Muscle of leg (tissue), 11 donors: ENCODE measurements around the gene NKAIN2. TPM values are rescaled to one million over a fixed set of nuclear protein-coding genes. Genes with fewer than 3 reads are reported as not detected.
A peak's percentile ranks its signal among the peaks of the same experiment; 100 is the strongest.

Experiments used
- DNase-seq: peaks from one replicate; pipeline ENCODE4 v3.0.0; 2013
- H3K27ac ChIP-seq: one replicate; pipeline ENCODE4 v1.5.1; 2013; ENCODE audit warnings: mild to moderate bottlenecking, low read length, control low read depth
- H3K27me3 ChIP-seq: one replicate; pipeline ENCODE4 v1.6.1; 2013; ENCODE audit warnings: low read length; ENCODE audit not compliant: control insufficient read depth, insufficient read depth
- H3K36me3 ChIP-seq: one replicate; pipeline ENCODE4 v1.6.1; 2013; ENCODE audit warnings: low read length; ENCODE audit not compliant: control insufficient read depth, insufficient read depth
- H3K4me1 ChIP-seq: one replicate; pipeline ENCODE4 v1.6.1; 2013; ENCODE audit warnings: low read length; ENCODE audit not compliant: control insufficient read depth, insufficient read depth
- H3K4me3 ChIP-seq: one replicate; pipeline ENCODE4 v1.5.1; 2013; ENCODE audit warnings: low read length, control low read depth
- H3K9me3 ChIP-seq: replicated peaks from 2 replicates; pipeline ENCODE4 v1.6.1; 2013; ENCODE audit warnings: low read depth, low read length; ENCODE audit not compliant: control insufficient read depth
- WGBS: methylation state at CpG from one replicate; pipeline ENCODE4 v1.1.5; 2013; ENCODE audit warnings: missing lambda C conversion rate; ENCODE audit not compliant: insufficient coverage; 5-methylcytosine and 5-hydroxymethylcytosine counted together
- polyA plus RNA-seq, 8 donors: library from polyadenylated mRNA; unstranded; fragments of 120-200 nt; gene quantifications; one replicate each; pipeline versions ENCODE4 v1.2.1 to v1.2.3, GENCODE V29; 2013; ENCODE audit warnings: inconsistent platforms in 1 of 8, low replicate concordance in 1 of 8; ENCODE audit not compliant: insufficient read length in 8 of 8, insufficient read depth in 1 of 8
- total RNA-seq: library from RNA; stranded (reverse); fragments of 120-200 nt; gene quantifications from one replicate; pipeline ENCODE4 v1.2.4, GENCODE V29; 2013

Gene NKAIN2
- total and polyA plus RNA-seq, 9 donors = 2.5 to 10.1 (median 7.9) TPM

DNA sequence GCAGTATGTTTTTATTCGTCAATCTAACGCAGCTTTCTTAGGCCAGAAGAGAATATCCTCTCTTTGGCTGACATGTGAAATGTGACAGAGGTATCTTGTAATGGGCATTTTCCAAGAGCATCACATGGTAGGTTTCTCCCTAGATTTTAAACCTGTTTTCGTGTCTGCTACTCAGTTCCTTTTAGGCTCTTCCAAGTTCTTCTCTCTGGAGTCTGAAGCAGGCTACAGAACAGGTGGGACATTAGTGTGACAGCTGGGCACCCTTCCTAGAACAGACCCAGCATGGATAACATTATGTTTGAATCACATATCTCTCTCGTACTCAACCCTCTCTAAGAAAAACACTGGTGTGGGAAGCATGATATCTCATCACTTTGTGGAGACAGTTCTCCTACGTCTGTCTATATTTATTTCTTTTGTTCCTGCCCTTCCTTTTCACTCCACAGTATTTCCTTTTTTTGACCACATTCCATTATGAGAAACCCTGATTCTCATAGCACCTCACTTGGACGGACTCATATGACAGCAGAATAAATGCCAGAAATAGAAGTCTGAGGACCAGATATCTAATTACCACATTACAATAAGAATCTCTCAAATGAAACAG lies 263.4 kb downstream of the NKAIN2 start:
- peak; percentile 59 for DNase-seq
- H3K36me3 ChIP-seq = no peaks in the 10 kb centered on the region
- H3K27ac ChIP-seq = peak overlapping the region; percentile 67
- 14% methylated on average over 1 of the region's 6 CpGs for WGBS
- no peak overlapping the region for H3K4me3 ChIP-seq
- no peaks in the 10 kb centered on the region for H3K9me3 ChIP-seq
- peaks cover 4% of the 10 kb centered on the region for H3K4me1 ChIP-seq
- no peaks in the 10 kb centered on the region for H3K27me3 ChIP-seq

DNA sequence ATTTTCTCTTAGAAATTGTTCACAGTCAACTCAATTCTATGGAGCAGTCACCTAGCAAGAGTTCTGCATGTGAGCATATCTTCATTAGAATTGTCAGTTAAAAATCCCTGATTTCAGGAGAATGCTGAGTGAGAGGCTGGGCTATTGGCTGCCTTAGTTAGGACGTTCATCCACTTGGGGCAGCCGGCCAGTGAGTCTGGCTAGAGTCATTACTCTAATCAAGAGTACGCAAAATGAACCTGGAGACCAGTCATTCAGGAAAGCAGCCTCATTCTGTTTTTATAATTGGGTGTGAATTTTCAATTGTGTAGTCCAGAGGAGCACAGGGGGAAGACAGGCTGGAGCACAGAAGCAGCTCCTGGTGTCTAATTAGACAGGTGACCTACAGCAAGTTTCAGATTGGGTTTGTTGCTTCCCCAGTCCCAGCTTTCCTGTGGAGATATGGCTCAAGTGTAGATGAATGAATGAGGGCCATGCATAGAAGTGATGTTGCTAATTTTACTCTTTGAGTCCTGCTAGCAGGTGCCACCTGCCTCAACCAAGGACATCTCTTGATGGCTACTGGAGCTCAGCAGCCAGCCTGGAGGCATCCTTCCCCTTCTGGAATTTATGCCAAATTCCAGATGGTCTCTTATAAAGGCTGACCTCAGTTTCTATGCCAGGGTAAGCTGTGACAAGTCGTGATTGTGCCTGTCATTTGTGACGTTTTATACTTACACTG lies 265.7 kb downstream of the NKAIN2 start:
- Histone ChIP-seq H3K4me3 (no peak overlapping the region), H3K27me3 (no peaks in the 10 kb centered on the region), H3K4me1 (peaks cover 8% of the 10 kb centered on the region), H3K9me3 (no peaks in the 10 kb centered on the region), H3K27ac (peak overlapping the region; percentile 29), H3K36me3 (no peaks in the 10 kb centered on the region)
- 56% methylated on average over 3 of the region's 5 CpGs for WGBS
- DNase-seq = peak; percentile 38

DNA sequence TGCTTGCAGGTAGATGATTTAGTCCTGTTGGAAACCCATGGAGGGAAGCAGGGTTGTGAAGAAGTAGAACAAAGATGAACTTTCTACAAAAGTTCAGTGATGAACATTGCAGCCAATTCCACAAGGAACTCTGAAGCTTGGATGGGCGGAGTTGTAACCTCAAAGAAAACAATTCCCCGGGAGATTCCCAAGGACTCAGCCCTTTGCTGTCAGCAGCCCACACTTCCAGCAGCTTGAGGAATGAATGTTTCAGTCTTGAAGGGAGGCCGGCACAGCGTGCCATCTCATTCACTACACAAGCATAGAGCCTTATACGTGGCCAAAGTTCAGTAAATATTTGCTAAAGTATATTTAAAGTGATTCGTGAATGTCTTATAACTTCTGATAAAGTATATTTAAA lies 269.4 kb downstream of the NKAIN2 start:
- Histone ChIP-seq H3K36me3 (no peaks in the 10 kb centered on the region), H3K27me3 (no peaks in the 10 kb centered on the region), H3K9me3 (no peaks in the 10 kb centered on the region), H3K4me1 (peaks cover 13% of the 10 kb centered on the region), H3K4me3 (no peak overlapping the region), H3K27ac (no peak overlapping the region)
- WGBS = 40% methylated on average over 2 of the region's 6 CpGs
- DNase-seq = no peak

- H3K27me3 ChIP-seq = no peaks in the 10 kb centered on the region
- H3K4me3 ChIP-seq = no peak overlapping the region
- H3K9me3 ChIP-seq = no peaks in the 10 kb centered on the region
- no peaks in the 10 kb centered on the region for H3K36me3 ChIP-seq
- no CpG with 5 or more reads among the region's 6 CpGs for WGBS
- peak overlapping the region; percentile 45 for H3K27ac ChIP-seq
- H3K4me1 ChIP-seq = peaks cover 13% of the 10 kb centered on the region
- no peak for DNase-seq
Observed at GRCh38 chr6:124073820-124074587, 270.3 kb downstream of the NKAIN2 start.

DNA sequence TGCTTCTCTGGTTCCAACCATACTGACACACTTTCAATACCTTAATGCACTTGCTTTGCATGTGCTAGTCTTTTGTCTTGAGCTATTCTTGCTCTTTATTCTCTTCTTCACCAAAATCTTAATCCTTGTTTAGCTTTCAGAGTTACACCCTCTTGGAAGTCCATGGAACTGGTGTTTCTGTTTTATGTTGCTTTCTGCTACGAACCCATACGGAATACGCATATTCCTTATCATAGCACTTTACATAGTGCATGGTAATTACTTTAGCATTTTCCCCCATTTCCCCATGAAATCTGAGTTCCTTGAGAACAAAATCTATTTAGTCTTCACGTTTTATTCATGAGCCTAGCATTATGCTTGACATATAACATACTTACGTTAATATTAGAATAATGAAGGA lies 270.9 kb downstream of the NKAIN2 start:
- no CpG with 5 or more reads among the region's 5 CpGs for WGBS
- H3K27ac ChIP-seq = no peak overlapping the region
- H3K27me3 ChIP-seq = no peaks in the 10 kb centered on the region
- peaks cover 9% of the 10 kb centered on the region for H3K4me1 ChIP-seq
- no peaks in the 10 kb centered on the region for H3K9me3 ChIP-seq
- no peak overlapping the region for H3K4me3 ChIP-seq
- no peak for DNase-seq
- no peaks in the 10 kb centered on the region for H3K36me3 ChIP-seq

GRCh38 chr6:124076336-124077048 lies 272.8 kb downstream of the NKAIN2 start:
- peaks cover 9% of the 10 kb centered on the region for H3K4me1 ChIP-seq
- 0% methylated on average over 2 of the region's 5 CpGs for WGBS

GRCh38 chr6:124078169-124078568 lies 274.5 kb downstream of the NKAIN2 start:
- DNase-seq = no peak
- no peak overlapping the region for H3K4me3 ChIP-seq
- H3K9me3 ChIP-seq = no peaks in the 10 kb centered on the region
- no peaks in the 10 kb centered on the region for H3K27me3 ChIP-seq
- no peaks in the 10 kb centered on the region for H3K36me3 ChIP-seq
- H3K27ac ChIP-seq = no peak overlapping the region
- peaks cover 9% of the 10 kb centered on the region for H3K4me1 ChIP-seq

More at GRCh38 chr6:124076336-124077048, 272.8 kb downstream of the NKAIN2 start:
- Histone ChIP-seq H3K36me3 (no peaks in the 10 kb centered on the region), H3K27ac (no peak overlapping the region), H3K4me3 (no peak overlapping the region), H3K27me3 (no peaks in the 10 kb centered on the region), H3K9me3 (no peaks in the 10 kb centered on the region)
- DNase-seq = peak; percentile 73

GRCh38 chr6:124080483-124080882 lies 276.8 kb downstream of the NKAIN2 start:
- Histone ChIP-seq H3K27me3 (no peaks in the 10 kb centered on the region), H3K9me3 (no peaks in the 10 kb centered on the region), H3K36me3 (no peaks in the 10 kb centered on the region), H3K27ac (no peak overlapping the region), H3K4me3 (no peak overlapping the region), H3K4me1 (peaks cover 5% of the 10 kb centered on the region)
- DNase-seq = no peak
- WGBS = no CpG with 5 or more reads among the region's 1 CpG

DNA sequence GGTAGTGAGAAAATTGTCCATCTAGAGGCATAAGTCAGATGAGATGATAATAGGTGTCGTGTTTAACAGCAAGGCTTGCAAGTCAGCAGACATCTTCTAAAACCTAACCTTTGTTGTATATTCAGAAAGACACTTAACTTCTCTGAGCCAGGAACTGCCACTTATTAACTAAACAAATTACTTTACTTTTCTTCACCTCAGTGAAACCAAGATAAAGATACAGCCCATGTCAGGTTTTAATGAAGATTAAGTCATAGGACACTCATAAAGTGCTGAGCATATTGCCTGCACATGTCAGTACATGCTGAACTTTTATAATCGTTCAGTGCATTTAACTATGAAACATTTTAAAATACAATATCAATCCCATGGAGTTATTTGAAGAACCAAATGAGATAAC lies 286.8 kb downstream of the NKAIN2 start:
- Histone ChIP-seq H3K27me3 (no peaks in the 10 kb centered on the region), H3K4me1 (no peaks in the 10 kb centered on the region), H3K27ac (no peak overlapping the region), H3K9me3 (no peaks in the 10 kb centered on the region), H3K36me3 (no peaks in the 10 kb centered on the region), H3K4me3 (no peak overlapping the region)
- WGBS = no CpG with 5 or more reads among the region's 2 CpGs
- no peak for DNase-seq

DNA sequence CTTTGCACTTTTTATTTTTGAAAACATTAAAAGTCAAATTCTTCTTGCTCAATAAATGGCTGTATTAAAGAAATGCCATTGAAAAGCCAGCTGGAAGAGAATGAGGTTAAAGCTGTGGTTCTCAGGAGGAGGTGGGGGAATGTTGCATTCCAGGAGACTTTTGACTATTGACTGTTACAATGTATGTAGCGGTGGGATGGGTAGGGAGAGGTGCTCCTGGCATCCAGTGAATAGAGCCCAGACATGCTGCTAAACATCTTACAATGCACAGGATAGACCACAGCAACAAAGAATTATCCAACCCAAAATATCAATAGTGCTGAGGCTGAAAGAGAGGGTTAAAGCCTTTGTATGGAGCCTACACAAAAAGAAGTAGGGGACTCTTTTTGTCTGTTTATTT lies 295.9 kb downstream of the NKAIN2 start:
- no peak for DNase-seq
- H3K4me1 ChIP-seq = no peaks in the 10 kb centered on the region
- WGBS = no CpG with 5 or more reads among the region's 1 CpG
- H3K27ac ChIP-seq = no peak overlapping the region
- no peak overlapping the region for H3K4me3 ChIP-seq
- no peaks in the 10 kb centered on the region for H3K36me3 ChIP-seq
- no peaks in the 10 kb centered on the region for H3K9me3 ChIP-seq
- H3K27me3 ChIP-seq = no peaks in the 10 kb centered on the region
